Right ventricle myocardium superior (tissue), 1 donor: Measurements from ENCODE around the gene CCDC61. TPM values are rescaled to one million over a fixed set of nuclear protein-coding genes. Genes with fewer than 3 reads are reported as not detected.

Experiments used
- ATAC-seq: fragments of 200-7000 bp; cut with Tn5 transposase; one replicate; pipeline ENCODE4 v1.9.1; 2020; ENCODE audit warnings: mild to moderate bottlenecking; ENCODE audit not compliant: poor library complexity
- DNase-seq: peaks from one replicate; pipeline ENCODE4 v3.0.0-alpha.2; 2020
- intact Hi-C: fragments of 100-400 bp; cut with DNase I; formaldehyde crosslinking; loops from one replicate; pipeline ENCODE4 v1.11.2; 2022
- total RNA-seq: library from RNA; stranded (reverse); fragmentation: NEBNext Ultra II Directional; extraction: Animal tissue kit (Norgen Biotek cat#: 25700); gene quantifications from one replicate; pipeline ENCODE4 v1.2.1, GENCODE V29; 2021
- donor health status: DM: no; HTN: yes; CAD: no; lungs with severe emphysema.

The CCDC61 gene
- total RNA-seq, 1 donor from 2014 or later = 6.8 TPM

DNA sequence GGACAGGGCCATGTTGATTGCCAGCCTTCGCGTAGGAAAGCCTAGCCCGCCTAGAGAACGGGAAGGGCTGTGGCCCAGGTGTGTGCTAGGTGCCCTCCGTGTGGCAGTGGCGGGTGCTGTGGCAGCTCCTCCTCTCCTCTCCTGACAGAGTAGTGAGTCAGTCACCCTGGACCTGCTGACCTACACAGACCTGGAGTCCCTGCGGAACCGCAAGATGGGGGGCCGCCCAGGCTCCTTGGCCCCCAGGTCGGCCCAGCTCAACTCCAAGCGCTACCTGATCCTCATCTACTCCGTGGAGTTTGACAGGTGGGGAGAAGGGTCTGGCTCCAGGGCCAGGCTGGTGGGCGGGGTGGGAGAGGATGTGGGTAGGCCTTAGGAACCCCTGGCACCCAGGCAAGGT is 11.1 kb downstream of the CCDC61 start:
- ATAC-seq (no peak), DNase-seq (no peak)
- intact Hi-C loops = no loop called here

GRCh38 chr19:46009530-46010510 is 14.6 kb downstream of the CCDC61 start:
- intact Hi-C loops = no loop called here
- peak; percentile 83 for ATAC-seq
- peak; percentile 77 for DNase-seq

DNA sequence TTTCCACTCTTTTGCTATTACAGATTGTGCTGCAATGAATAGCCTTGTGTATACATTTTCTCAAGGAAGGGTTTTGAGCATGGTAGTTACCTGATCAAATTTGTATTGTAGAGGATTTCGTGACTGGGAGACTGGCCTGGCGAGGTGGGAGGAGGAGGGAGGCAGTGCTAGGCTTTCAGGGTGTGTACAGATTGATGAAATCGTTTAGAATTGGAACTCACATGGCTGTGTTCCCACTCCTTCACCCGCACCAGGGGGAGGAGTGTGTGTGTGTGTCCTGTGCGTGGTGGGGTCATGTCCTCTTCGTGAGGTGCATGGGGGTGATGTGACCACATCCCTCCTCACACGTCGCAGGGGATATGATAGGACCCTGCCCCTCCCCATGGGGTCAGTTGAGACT is 19.3 kb downstream of the CCDC61 start:
- ATAC-seq (no peak), DNase-seq (no peak)
- intact Hi-C loops = no loop called here

DNA sequence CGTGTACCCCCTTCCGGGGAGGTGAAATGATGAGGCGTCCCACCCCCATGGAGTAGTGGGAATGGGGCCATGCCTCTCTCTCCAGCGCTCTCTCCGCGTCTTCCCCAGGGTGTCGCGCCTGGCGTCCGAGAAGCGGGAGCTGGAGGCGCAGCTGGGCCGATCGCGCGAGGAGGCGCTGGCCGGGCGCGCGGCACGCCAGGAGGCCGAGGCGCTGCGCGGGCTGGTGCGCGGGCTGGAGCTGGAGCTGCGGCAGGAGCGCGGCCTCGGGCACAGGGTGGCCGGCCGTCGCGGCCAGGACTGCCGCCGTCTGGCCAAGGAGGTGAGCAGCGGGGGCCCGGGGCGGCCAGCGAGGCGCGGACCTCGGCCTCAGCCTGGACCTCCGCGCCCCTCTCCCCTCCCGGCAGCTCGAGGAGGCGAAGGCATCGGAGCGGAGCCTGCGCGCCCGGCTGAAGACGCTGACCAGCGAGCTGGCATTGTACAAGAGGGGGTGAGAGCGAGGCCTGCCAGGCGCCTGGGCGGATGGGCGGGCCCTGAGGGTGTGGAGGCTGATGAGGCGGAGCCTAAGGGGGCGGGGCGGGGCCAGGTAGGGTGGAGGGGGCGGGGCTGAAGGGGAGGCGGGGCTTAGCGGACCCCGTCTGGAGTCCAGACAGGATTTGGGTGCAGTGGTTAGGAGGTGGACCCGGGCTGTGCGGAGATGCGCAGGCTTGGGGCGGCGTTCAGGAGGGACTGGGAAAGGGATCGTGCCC is 19.8 kb downstream of the CCDC61 start:
- intact Hi-C loops = no loop called here
- peak; percentile 76 for DNase-seq
- ATAC-seq = peak; percentile 65

GRCh38 chr19:46015687-46016425 is 20.6 kb downstream of the CCDC61 start:
- intact Hi-C loops = no loop called here
- no peak for DNase-seq
- ATAC-seq = peak; percentile 24

DNA sequence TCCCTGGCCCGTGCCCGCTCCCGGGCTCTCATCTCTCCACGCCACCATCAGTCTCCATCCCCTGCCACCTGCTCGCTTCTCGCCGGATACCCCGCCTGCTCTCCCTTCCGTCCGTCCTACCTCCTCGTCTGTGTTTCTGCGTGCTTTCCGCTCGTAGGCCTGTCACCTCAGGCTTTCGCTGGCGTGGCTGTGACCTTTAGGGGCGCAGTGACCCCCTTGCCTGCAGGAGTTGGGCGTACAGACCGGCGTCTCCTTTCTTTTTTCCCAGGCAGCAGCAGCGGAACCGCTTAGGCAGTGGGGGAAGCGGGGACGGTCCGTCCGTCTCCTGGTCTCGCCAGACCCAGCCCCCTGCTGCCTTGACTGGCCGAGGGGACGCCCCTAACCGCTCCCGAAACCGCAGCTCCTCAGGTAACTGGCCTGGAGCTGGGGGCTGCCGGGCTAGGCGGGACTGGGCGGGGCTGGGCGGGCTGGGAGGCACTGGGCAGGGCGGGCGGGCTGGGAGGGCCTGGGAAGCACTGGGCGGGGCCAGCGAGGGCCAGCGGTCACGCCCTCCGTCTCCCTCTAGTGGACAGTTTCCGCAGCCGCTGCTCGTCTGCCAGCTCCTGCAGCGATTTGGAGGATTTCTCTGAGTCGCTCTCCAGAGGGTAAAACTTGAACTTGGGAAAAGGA is 21.3 kb downstream of the CCDC61 start:
- intact Hi-C loops = no loop called here
- ATAC-seq = peak; percentile 89

DNA sequence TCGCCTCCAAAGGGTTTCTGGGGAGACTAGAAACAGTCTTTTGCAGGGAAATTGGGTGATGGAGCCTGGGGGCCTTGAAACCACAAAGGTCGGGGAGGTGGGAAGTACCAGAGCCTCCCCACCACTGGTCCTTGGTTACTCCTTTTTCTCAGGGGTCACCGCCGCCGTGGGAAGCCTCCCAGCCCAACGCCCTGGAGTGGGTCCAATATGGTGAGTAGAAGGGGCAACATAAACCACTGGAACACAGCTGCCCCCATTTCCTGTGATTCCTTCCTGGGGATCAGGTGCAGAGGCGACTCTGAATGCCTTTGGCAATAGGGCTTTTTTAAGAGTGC is 21.8 kb downstream of the CCDC61 start:
- DNase-seq (no peak), ATAC-seq (no peak)
- intact Hi-C loops = no loop called here

More for the DNA sequence above, 21.3 kb downstream of the CCDC61 start:
- peak; percentile 87 for DNase-seq

DNA sequence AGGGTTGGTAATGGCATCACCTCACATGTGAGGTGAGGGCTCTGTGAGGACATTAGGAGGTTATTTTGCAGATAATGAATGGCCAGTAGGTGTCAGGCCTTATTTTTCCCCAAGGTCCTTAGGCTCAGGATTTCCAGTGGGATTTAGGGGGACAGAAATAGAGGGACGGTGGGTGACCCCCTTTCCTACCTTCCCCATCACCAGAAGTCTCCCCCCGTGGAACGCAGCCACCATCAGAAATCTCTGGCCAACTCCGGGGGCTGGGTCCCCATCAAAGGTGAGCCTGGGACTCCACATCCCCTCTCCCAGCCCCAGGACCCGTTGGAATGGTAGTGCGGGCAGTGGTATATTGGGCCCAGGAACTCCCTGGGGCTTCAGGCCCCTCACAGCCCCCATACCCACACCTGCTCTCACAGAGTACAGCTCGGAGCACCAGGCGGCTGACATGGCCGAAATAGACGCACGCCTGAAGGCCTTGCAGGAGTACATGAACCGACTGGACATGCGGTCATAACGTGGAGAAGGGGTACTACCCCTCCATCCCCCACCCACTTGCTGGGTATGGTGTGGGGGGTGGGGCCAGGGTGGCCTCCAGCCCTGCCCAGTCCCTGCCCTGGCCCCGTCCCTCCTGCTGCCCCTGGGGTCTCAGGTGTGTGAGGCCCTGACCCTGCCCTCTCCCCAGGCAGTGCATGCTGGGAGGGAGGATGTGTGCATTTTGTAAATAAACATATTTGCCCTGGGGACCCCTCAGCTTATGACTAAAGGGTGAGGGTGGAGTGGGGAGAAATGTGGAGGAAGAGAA is 22.8 kb downstream of the CCDC61 start:
- ATAC-seq (no peak), DNase-seq (no peak)
- intact Hi-C loops = no loop called here

DNA sequence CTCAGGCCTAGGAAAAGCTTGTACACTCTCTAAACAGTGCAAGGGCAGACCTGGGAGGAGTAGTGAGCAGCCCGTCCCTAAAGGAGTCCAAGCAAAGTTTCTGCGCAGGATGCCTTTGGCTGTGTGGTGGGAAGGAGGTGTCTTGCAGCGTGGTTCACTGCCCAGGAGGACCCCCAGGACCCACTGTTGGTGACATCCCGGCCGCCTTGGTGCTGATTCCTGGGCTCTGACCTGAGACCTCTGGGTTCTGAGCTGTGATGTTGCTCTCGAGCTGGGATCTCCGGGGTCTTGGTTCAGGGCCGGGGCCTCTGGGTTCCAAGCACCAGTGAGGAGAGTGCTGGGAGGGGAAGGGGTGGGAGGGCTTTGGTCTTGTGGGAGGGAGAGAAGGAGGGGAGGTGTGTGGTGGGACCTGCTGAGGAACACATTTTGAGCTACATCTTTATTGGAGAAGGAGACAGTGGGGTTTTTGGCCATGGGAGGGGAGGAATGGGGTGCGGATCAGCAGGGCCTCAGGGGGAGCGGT is 23.5 kb downstream of the CCDC61 start:
- intact Hi-C loops = no loop called here
- DNase-seq (no peak), ATAC-seq (no peak)

- intact Hi-C loops = no loop called here
- DNase-seq (no peak), ATAC-seq (no peak)
These were observed 24.0 kb downstream of the CCDC61 start for GRCh38 chr19:46019270-46019669.

- DNase-seq = no peak
- intact Hi-C loops = loop anchor here (10.0 kb wide), 1 partner anchor 174 kb away; no protein-coding TSS in a partner anchor
- no peak for ATAC-seq
These were observed 25.5 kb downstream of the CCDC61 start for GRCh38 chr19:46020819-46021125.

DNA sequence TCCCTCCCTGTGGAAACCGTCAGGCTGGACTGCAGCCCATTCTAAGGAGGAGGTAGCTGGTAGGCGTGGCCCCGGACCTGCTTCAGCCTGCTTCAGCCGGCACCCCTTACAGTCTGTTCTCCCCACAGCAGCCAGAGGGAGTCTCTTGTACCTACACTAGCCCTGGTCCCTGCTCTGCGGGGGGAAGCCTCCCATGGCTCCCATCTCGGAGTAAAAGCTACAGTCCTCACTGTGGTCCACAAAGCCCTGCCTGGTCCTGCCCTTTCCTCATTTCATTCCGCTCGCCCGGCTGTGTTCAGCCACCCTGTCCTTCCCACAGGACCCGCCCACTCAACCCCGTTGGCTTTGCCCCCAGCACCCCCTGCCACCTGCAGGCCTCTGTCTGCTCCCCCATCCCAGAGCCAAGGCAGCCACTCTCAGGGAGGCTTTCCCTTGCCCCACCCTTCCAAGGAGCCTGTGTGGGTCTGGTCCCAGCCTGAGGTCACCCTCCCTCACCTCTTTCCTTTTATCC is 26.3 kb downstream of the CCDC61 start:
- DNase-seq (no peak), ATAC-seq (no peak)
- intact Hi-C loops = loop anchor here (10.0 kb wide), 1 partner anchor 173 kb away; no protein-coding TSS in a partner anchor

DNA sequence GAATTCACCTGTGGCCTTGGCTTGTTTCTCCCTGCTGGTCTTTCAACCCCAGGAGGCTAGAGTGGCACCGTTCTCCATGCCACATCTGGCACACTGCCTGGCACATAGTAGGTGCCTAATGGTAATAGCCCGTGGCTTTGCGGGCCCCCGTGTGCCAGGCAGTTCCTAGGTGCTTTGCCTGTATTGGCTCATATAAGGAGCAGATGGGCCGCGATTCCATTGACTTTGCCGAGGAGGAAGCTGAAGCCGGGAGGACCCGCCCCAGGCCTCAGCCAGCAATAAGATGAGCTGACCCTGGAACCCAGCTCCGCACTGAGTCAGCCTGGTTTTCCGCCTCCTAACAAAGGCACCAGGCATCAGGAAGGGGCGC is 26.8 kb downstream of the CCDC61 start:
- no peak for DNase-seq
- no peak for ATAC-seq
- intact Hi-C loops = loop anchor here (10.0 kb wide), 1 partner anchor 173 kb away; no protein-coding TSS in a partner anchor

GRCh38 chr19:46022431-46023310 is 27.4 kb downstream of the CCDC61 start, which contains the start of gene PGLYRP1:
PGLYRP1 (minus strand) TSS chr19:46023053; CDS start chr19:46023021, 32 bp downstream.
- intact Hi-C loops = loop anchor here (10.0 kb wide), 1 partner anchor 172 kb away; no protein-coding TSS in a partner anchor
- DNase-seq (no peak), ATAC-seq (no peak)

GRCh38 chr19:46023311-46023779 is 28.1 kb downstream of the CCDC61 start:
- intact Hi-C loops = loop anchor here (10.0 kb wide), 1 partner anchor 171 kb away; no protein-coding TSS in a partner anchor
- no peak for DNase-seq
- ATAC-seq = no peak

- intact Hi-C loops = loop anchor here (10.0 kb wide), 1 partner anchor 169 kb away; no protein-coding TSS in a partner anchor
- no peak for DNase-seq
- no peak for ATAC-seq
These were observed 30.6 kb downstream of the CCDC61 start for GRCh38 chr19:46025835-46026234.
